Measurements from ENCODE around the gene LBX2. TPM values are rescaled to one million over a fixed set of nuclear protein-coding genes. Genes with fewer than 3 reads are reported as not detected.

The LBX2 gene
- total RNA-seq, 4 donors from 2014 or later = 2.9 TPM; not detected in 3

DNA sequence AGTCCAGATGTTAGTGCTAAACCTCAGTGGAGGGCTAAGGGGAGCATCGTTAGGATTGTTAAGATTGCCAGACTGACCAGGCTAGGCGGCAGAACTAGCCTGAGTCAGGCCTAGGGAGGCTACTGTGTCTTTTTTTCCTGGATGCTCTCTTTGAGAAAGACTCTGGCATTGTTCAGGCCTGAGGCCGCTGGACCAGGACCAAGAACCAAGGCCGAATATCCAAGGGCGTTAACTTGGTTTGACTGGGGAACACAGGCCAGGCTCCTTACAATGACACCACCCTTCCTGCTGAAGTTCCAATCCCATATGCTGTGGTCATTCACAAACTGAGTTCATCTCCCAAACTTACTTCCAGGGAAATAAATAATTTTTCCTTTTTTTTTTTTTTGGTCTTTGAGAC, 40.9 kb upstream of the LBX2 start:
- intact Hi-C loops (cut with DNase I; ENCODE audit: low total_unique reads) = no loop called here
- TF ChIP-seq POLR2A (IDR thresholded peaks at IDR 0.05) = no peak
- TF ChIP-seq CTCF (IDR thresholded peaks at IDR 0.05) = no peak
- Histone ChIP-seq H3K4me3 (no peak overlapping the region), H3K36me3 (no peaks in the 10 kb centered on the region), H3K4me1 (no peaks in the 10 kb centered on the region), H3K27ac (no peak overlapping the region), H3K9me3 (no peaks in the 10 kb centered on the region), H3K27me3 (no peaks in the 10 kb centered on the region)
- no peak for DNase-seq

- H3K4me3 ChIP-seq = no peak overlapping the region
- intact Hi-C loops (cut with DNase I; ENCODE audit: low total_unique reads) = no loop called here
- no peaks in the 10 kb centered on the region for H3K9me3 ChIP-seq
- no peaks in the 10 kb centered on the region for H3K27me3 ChIP-seq
- no peak for TF ChIP-seq CTCF (IDR thresholded peaks at IDR 0.05)
- TF ChIP-seq POLR2A (IDR thresholded peaks at IDR 0.05) = no peak
- DNase-seq = no peak
- no peaks in the 10 kb centered on the region for H3K36me3 ChIP-seq
- H3K4me1 ChIP-seq = no peaks in the 10 kb centered on the region
- no peak overlapping the region for H3K27ac ChIP-seq
These were observed 39.5 kb upstream of the LBX2 start for GRCh38 chr2:74538881-74539339.

DNA sequence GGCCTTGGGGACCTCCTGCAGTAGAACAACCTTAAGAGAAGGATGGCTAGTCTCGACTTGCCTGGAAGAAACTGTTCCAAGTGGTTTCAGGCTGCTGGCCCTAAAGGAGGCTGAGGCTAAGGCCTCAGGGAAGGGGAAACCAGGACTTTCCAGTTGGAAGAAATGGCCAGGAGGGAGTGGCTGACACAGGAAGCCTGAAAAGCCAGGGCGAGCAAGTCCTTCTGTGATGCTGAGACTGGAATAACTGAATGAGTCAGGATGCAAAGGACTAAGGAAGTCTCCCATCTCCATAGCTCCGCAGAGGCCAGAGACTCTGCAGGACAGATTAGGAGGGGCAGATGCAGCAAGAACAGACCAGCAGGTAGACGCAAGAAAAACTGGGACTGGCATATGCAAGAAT, 37.7 kb upstream of the LBX2 start:
- Histone ChIP-seq H3K4me1 (no peaks in the 10 kb centered on the region), H3K9me3 (no peaks in the 10 kb centered on the region), H3K27me3 (no peaks in the 10 kb centered on the region), H3K36me3 (no peaks in the 10 kb centered on the region), H3K27ac (no peak overlapping the region), H3K4me3 (no peak overlapping the region)
- no peak for DNase-seq
- no peak for TF ChIP-seq CTCF (IDR thresholded peaks at IDR 0.05)
- no peak for TF ChIP-seq POLR2A (IDR thresholded peaks at IDR 0.05)
- intact Hi-C loops (cut with DNase I; ENCODE audit: low total_unique reads) = no loop called here

- Histone ChIP-seq H3K4me3 (no peak overlapping the region), H3K4me1 (no peaks in the 10 kb centered on the region), H3K36me3 (no peaks in the 10 kb centered on the region), H3K27me3 (no peaks in the 10 kb centered on the region), H3K27ac (no peak overlapping the region), H3K9me3 (no peaks in the 10 kb centered on the region)
- no peak for TF ChIP-seq POLR2A (IDR thresholded peaks at IDR 0.05)
- TF ChIP-seq CTCF (IDR thresholded peaks at IDR 0.05) = no peak
- intact Hi-C loops (cut with DNase I; ENCODE audit: low total_unique reads) = no loop called here
- no peak for DNase-seq
These were observed 37.0 kb upstream of the LBX2 start for GRCh38 chr2:74536166-74536950.

DNA sequence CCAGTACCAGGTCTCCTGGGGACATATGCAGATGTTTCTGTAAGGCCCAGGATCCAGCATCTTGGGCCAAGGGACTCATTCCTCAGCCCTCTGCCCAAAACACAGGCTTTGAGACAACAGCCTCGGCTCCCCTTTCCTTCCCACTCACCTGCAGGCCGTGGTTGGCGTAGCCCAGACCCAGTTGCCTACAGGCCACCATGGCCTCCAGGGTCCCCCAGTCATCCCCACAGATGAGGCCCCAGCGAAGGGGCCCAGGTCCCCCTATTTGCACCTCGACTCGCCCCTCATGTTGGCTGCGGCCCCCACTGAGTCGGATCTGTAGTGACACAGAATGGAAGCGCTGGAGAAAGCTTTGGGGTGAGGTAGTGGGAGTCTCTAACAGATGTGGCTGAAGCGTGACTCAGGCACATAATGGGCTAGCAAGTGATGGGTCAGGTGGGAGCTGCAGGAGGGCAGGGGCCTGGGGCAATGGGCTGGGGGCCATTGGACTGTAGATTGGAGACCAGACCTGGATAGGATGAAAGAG, 36.1 kb upstream of the LBX2 start:
- intact Hi-C loops (cut with DNase I; ENCODE audit: low total_unique reads) = no loop called here
- H3K27me3 ChIP-seq = no peaks in the 10 kb centered on the region
- TF ChIP-seq CTCF (IDR thresholded peaks at IDR 0.05) (no peak), POLR2A (IDR thresholded peaks at IDR 0.05) (no peak)

More for the DNA sequence above, 36.1 kb upstream of the LBX2 start:
- DNase-seq = no peak
- H3K27ac ChIP-seq = no peak overlapping the region
- no peaks in the 10 kb centered on the region for H3K9me3 ChIP-seq
- no peak overlapping the region for H3K4me3 ChIP-seq
- no peaks in the 10 kb centered on the region for H3K36me3 ChIP-seq
- H3K4me1 ChIP-seq = peaks cover 0 to 4% of the 10 kb centered on the region in 2 donors

Data from uterus (tissue), 4 donors.